H9 (cell line): ENCODE data around the gene NR3C2. TPM values are rescaled to one million over a fixed set of nuclear protein-coding genes. Genes with fewer than 3 reads are reported as not detected.

Experiments used
- DNase-seq: peaks from one replicate; pipeline ENCODE4 v3.0.0-alpha.2; 2017
- H2AFZ ChIP-seq: one replicate; pipeline ENCODE4 v1.6.1; 2013; ENCODE audit warnings: mild to moderate bottlenecking, low read length, control low read depth, moderate library complexity
- H2AK5ac ChIP-seq: 2 replicates; pipeline ENCODE4 v1.6.1; 2013; ENCODE audit warnings: low read length, control low read depth, mixed read lengths; ENCODE audit not compliant: insufficient read length
- H2BK120ac ChIP-seq: one replicate; pipeline ENCODE4 v1.6.1; 2013; ENCODE audit warnings: low read depth, mild to moderate bottlenecking, low read length, control low read depth, inconsistent platforms; ENCODE audit not compliant: poor library complexity, severe bottlenecking
- H2BK12ac ChIP-seq: 2 replicates; pipeline ENCODE4 v1.6.1; 2013; ENCODE audit warnings: low read length, control low read depth, mixed read lengths, low read depth; ENCODE audit not compliant: insufficient read length
- H2BK15ac ChIP-seq: 2 replicates; pipeline ENCODE4 v1.6.1; 2013; ENCODE audit warnings: low read depth, low read length, control low read depth
- H2BK20ac ChIP-seq: one replicate; pipeline ENCODE4 v1.6.1; 2013; ENCODE audit warnings: low read depth, mild to moderate bottlenecking, low read length, control low read depth, inconsistent platforms; ENCODE audit not compliant: poor library complexity, severe bottlenecking
- H2BK5ac ChIP-seq: 2 replicates; pipeline ENCODE4 v1.6.1; 2013; ENCODE audit warnings: low read length, control low read depth, mixed read lengths; ENCODE audit not compliant: insufficient read length
- H3K14ac ChIP-seq: 2 replicates; pipeline ENCODE4 v1.6.1; 2013; ENCODE audit warnings: low read length, control low read depth; ENCODE audit not compliant: insufficient read depth
- H3K18ac ChIP-seq: 2 replicates; pipeline ENCODE4 v1.6.1; 2013; ENCODE audit warnings: low read depth, mild to moderate bottlenecking, mixed read lengths, low read length, control low read depth; ENCODE audit not compliant: insufficient read length
- H3K23ac ChIP-seq: 2 replicates; pipeline ENCODE4 v1.6.1; 2013; ENCODE audit warnings: low read length, control low read depth, mixed read lengths, low read depth; ENCODE audit not compliant: insufficient read length
- H3K23me2 ChIP-seq: 2 replicates; pipeline ENCODE4 v1.6.1; 2013; ENCODE audit warnings: low read depth, mild to moderate bottlenecking, mixed read lengths, low read length, control low read depth; ENCODE audit not compliant: insufficient read length, poor library complexity, severe bottlenecking
- H3K27ac ChIP-seq: 2 replicates; pipeline ENCODE4 v1.5.1; 2013; ENCODE audit warnings: low read length, control low read depth, mixed read lengths, low read depth; ENCODE audit not compliant: insufficient read length
- H3K27me3 ChIP-seq: 2 replicates; pipeline ENCODE4 v1.6.1; 2013; ENCODE audit warnings: low read length, control low read depth, inconsistent platforms; ENCODE audit not compliant: insufficient read depth
- H3K4ac ChIP-seq: 2 replicates; pipeline ENCODE4 v1.6.1; 2013; ENCODE audit warnings: low read depth, mild to moderate bottlenecking, control low read depth, inconsistent platforms, low read length, moderate library complexity
- H3K4me1 ChIP-seq: 2 replicates; pipeline ENCODE4 v1.6.1; 2013; ENCODE audit warnings: low read length, control low read depth, inconsistent platforms; ENCODE audit not compliant: insufficient read depth
- H3K4me2 ChIP-seq: 2 replicates; pipeline ENCODE4 v1.6.1; 2013; ENCODE audit warnings: low read length, control low read depth, mixed read lengths; ENCODE audit not compliant: insufficient read length, insufficient read depth
- H3K56ac ChIP-seq: 2 replicates; pipeline ENCODE4 v1.6.1; 2013; ENCODE audit warnings: low read depth, mild to moderate bottlenecking, mixed read lengths, low read length, control low read depth; ENCODE audit not compliant: insufficient read length
- H3K79me1 ChIP-seq: 2 replicates; pipeline ENCODE4 v1.6.1; 2013; ENCODE audit warnings: low read depth, mild to moderate bottlenecking, moderate library complexity, low read length, control low read depth, inconsistent platforms; ENCODE audit not compliant: insufficient read depth, poor library complexity, severe bottlenecking
- H3K79me2 ChIP-seq: 2 replicates; pipeline ENCODE4 v1.6.1; 2013; ENCODE audit warnings: low read length, control low read depth, inconsistent platforms; ENCODE audit not compliant: insufficient read depth
- H3K9ac ChIP-seq: 2 replicates; pipeline ENCODE4 v1.6.1; 2013; ENCODE audit warnings: low read length, control low read depth, mixed read lengths; ENCODE audit not compliant: insufficient read length; ENCODE audit errors: extremely low read depth
- H3K9me3 ChIP-seq: one replicate; pipeline ENCODE4 v1.6.1; 2013; ENCODE audit warnings: low read depth, low read length, inconsistent platforms; ENCODE audit not compliant: control insufficient read depth
- H3T11ph ChIP-seq: one replicate; pipeline ENCODE4 v1.6.1; 2013; ENCODE audit warnings: mild to moderate bottlenecking, low read length, control low read depth, inconsistent platforms
- H4K20me1 ChIP-seq: one replicate; pipeline ENCODE4 v1.6.1; 2013; ENCODE audit not compliant: control insufficient read depth, insufficient read length, insufficient read depth
- H4K5ac ChIP-seq: 2 replicates; pipeline ENCODE4 v1.6.1; 2013; ENCODE audit warnings: low read depth, mild to moderate bottlenecking, mixed read lengths, low read length, control low read depth; ENCODE audit not compliant: insufficient read length
- H4K8ac ChIP-seq: replicated peaks from 2 replicates; pipeline ENCODE4 v1.6.1; 2013; ENCODE audit warnings: low read length, control low read depth, mixed read lengths, low read depth; ENCODE audit not compliant: insufficient read length
- H4K91ac ChIP-seq: 2 replicates; pipeline ENCODE4 v1.6.1; 2013; ENCODE audit warnings: low read depth, mild to moderate bottlenecking, moderate library complexity, mixed read lengths, low read length, control low read depth; ENCODE audit not compliant: insufficient read length
- H3K27ac Mint-ChIP-seq, 3 experiments: 2 replicates in 2 of 3; 3 replicates in 1 of 3; pipeline ENCODE4 v1.8.0; 2020 to 2021; ENCODE audit warnings: mixed read lengths in 3 of 3, mild to moderate bottlenecking in 1 of 3, moderate library complexity in 1 of 3
- H3K27me3 Mint-ChIP-seq: 2 replicates; pipeline ENCODE4 v1.8.0; 2021; ENCODE audit warnings: low read depth, mild to moderate bottlenecking, moderate library complexity, mixed read lengths
- H3K36me3 Mint-ChIP-seq, 3 experiments: 2 replicates in 2 of 3; 3 replicates in 1 of 3; pipeline ENCODE4 v1.8.0; 2020 to 2021; ENCODE audit warnings: low read depth in 3 of 3, mixed read lengths in 3 of 3; ENCODE audit not compliant: insufficient read depth in 1 of 3
- H3K4me1 Mint-ChIP-seq, 2 experiments: 2 replicates each; pipeline ENCODE4 v1.8.0; 2020; ENCODE audit warnings: mixed read lengths in 2 of 2
- H3K4me3 Mint-ChIP-seq, 2 experiments: 2 replicates in 1 of 2; 3 replicates in 1 of 2; pipeline ENCODE4 v1.8.0; 2020 to 2021; ENCODE audit warnings: mild to moderate bottlenecking in 2 of 2, mixed read lengths in 2 of 2, moderate library complexity in 1 of 2
- H3K9me3 Mint-ChIP-seq, 2 experiments: 2 replicates in 1 of 2; 3 replicates in 1 of 2; pipeline ENCODE4 v1.8.0; 2020; ENCODE audit warnings: mild to moderate bottlenecking in 2 of 2, mixed read lengths in 2 of 2, moderate library complexity in 1 of 2
- WGBS: extraction: QIAGEN DNeasy Blood & Tissue Kit; methylation state at CpG from one replicate; pipeline ENCODE4 v1.1.7; 2013; ENCODE audit warnings: missing lambda C conversion rate, low lambda C conversion rate, mixed read lengths; ENCODE audit not compliant: insufficient read length; ENCODE audit errors: extremely low coverage; 5-methylcytosine and 5-hydroxymethylcytosine counted together
- total RNA-seq: library from RNA; stranded (reverse); gene quantifications from 2 replicates; pipeline ENCODE4 v1.2.1, GENCODE V29; 2021
- TF ChIP-seq, protein P1 (sequence below): fragments of 200-600 bp; sonication (generic); conservative IDR thresholded peaks from 3 replicates; pipeline ENCODE4 v1.8.0; 2021; ENCODE audit warnings: antibody characterized with exemption, mild to moderate bottlenecking

NR3C2 gene
- total RNA-seq, 1 experiment from 2014 or later = 1.4 TPM

DNA sequence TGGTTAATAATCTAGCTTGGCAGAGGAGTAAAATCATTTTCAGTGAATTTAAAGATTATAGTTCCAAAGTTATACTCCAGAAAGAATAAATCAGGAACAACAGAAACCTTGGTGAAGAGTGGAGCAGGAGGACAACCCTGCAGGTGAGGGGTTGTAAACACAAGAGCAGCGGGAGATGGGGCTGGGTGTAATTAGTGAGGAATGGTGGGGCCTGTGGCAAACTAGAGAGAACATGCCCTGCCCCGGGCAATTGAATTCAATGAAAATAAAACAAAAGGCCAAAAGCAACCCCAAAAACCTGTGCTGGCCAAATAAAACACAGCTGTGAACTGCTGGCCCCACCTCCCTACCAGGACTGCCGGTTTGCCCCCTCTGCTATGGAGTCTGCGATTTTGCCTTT lies 325.2 kb downstream of the NR3C2 start:
- Histone ChIP-seq H4K91ac (no peak overlapping the region), H4K20me1 (no peaks in the 10 kb centered on the region), H3K23ac (no peak overlapping the region), H2BK120ac (no peak overlapping the region), H2BK5ac (no peak overlapping the region), H3K9ac (no peak overlapping the region), H3K23me2 (no peaks in the 10 kb centered on the region), H3K79me2 (no peaks in the 10 kb centered on the region), H3K27ac (no peak overlapping the region), H3K56ac (no peak overlapping the region), H2BK20ac (no peak overlapping the region), H3K9me3 (no peaks in the 10 kb centered on the region), H3K4me1 (no peaks in the 10 kb centered on the region), H3K4me2 (no peak overlapping the region), H4K5ac (no peak overlapping the region), H3K79me1 (no peaks in the 10 kb centered on the region), H2AFZ (no peak overlapping the region), H2AK5ac (no peak overlapping the region), H3K4ac (no peak overlapping the region), H3K27me3 (no peaks in the 10 kb centered on the region), H3T11ph (no peak overlapping the region), H2BK12ac (no peak overlapping the region), H3K14ac (no peak overlapping the region), H4K8ac (no peak overlapping the region), H2BK15ac (no peak overlapping the region), H3K18ac (no peak overlapping the region)
- H3K27me3 Mint-ChIP-seq = no peaks in the 10 kb centered on the region
- H3K4me1 Mint-ChIP-seq = peaks cover 41 to 47% of the 10 kb centered on the region in 2 experiments
- peaks cover 1 to 12% (median 2%) of the 10 kb centered on the region in 3 experiments; a peak in 5 of 7 replicates for H3K36me3 Mint-ChIP-seq
- DNase-seq = no peak
- no peak overlapping the region for H3K27ac Mint-ChIP-seq
- no CpG with 5 or more reads among the region's 4 CpGs for WGBS
- TF ChIP-seq, protein P1, sequence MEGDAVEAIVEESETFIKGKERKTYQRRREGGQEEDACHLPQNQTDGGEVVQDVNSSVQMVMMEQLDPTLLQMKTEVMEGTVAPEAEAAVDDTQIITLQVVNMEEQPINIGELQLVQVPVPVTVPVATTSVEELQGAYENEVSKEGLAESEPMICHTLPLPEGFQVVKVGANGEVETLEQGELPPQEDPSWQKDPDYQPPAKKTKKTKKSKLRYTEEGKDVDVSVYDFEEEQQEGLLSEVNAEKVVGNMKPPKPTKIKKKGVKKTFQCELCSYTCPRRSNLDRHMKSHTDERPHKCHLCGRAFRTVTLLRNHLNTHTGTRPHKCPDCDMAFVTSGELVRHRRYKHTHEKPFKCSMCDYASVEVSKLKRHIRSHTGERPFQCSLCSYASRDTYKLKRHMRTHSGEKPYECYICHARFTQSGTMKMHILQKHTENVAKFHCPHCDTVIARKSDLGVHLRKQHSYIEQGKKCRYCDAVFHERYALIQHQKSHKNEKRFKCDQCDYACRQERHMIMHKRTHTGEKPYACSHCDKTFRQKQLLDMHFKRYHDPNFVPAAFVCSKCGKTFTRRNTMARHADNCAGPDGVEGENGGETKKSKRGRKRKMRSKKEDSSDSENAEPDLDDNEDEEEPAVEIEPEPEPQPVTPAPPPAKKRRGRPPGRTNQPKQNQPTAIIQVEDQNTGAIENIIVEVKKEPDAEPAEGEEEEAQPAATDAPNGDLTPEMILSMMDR = peak; percentile 32
- H3K9me3 Mint-ChIP-seq = peaks cover 0 to 6% of the 10 kb centered on the region in 2 experiments; a peak in 3 of 5 replicates
- H3K4me3 Mint-ChIP-seq = no peak overlapping the region
